Measurements from ENCODE around the gene LSM12.
"Not testable (repeated sequence)": the region's sequence is repeated elsewhere in the genome, so short reads cannot be mapped to it uniquely, and the experiment has no call there.

The LSM12 gene

DNA sequence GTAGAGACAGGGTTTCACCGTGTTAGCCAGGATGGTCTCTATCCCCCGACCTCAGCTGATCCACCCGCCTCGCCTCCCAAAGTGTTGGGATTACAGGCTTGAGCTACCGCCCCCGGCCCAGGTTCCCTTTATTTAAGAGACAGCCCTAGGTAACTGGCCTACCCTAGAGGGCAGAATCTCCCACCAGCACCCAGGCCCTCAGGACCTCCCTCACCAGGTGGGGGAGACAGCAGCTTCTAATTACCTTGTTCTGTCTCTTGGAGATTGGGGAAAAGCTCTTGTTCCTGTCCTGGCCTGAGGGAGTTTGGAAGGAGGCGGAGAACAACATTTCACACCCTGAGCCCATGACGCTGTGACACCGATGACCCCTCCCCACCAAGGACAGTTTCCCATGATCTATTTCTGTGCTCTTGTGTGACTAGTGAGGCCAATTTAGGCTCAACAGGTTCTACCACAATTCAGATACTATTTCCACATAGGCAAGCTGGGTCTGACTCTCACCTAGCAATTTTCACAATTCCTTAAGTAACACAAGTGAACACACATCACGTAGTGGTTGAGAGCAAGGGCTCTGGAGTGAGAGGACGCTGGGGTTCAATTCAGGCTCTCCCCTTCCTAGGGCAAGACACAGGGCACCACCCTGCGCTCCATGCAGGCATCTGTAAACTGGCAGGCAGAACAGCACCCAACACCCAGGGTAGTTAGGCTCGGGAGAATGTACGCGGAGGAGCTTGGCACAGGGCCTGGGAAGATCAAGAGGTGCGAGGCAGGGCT is 36.6 kb upstream of the LSM12 start:
- Histone ChIP-seq H3K27me3 (no peaks in the 10 kb centered on the region), H3K9me3 (no peaks in the 10 kb centered on the region), H3K36me3 (peaks cover 0 to 19% (median 0%) of the 10 kb centered on the region in 3 donors), H3K4me1 (peaks cover 1 to 97% (median 67%) of the 10 kb centered on the region in 4 donors), H3K4me3 (no peak overlapping the region), H3K27ac (peak overlapping the region in 1 of 2 donors; percentile 91)
- intact Hi-C loops (cut with DNase I; ENCODE audit: low total_unique reads) = no loop called here
- TF ChIP-seq, protein P1, sequence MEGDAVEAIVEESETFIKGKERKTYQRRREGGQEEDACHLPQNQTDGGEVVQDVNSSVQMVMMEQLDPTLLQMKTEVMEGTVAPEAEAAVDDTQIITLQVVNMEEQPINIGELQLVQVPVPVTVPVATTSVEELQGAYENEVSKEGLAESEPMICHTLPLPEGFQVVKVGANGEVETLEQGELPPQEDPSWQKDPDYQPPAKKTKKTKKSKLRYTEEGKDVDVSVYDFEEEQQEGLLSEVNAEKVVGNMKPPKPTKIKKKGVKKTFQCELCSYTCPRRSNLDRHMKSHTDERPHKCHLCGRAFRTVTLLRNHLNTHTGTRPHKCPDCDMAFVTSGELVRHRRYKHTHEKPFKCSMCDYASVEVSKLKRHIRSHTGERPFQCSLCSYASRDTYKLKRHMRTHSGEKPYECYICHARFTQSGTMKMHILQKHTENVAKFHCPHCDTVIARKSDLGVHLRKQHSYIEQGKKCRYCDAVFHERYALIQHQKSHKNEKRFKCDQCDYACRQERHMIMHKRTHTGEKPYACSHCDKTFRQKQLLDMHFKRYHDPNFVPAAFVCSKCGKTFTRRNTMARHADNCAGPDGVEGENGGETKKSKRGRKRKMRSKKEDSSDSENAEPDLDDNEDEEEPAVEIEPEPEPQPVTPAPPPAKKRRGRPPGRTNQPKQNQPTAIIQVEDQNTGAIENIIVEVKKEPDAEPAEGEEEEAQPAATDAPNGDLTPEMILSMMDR (IDR thresholded peaks at IDR 0.05) = no peak
- no peak for DNase-seq

DNA sequence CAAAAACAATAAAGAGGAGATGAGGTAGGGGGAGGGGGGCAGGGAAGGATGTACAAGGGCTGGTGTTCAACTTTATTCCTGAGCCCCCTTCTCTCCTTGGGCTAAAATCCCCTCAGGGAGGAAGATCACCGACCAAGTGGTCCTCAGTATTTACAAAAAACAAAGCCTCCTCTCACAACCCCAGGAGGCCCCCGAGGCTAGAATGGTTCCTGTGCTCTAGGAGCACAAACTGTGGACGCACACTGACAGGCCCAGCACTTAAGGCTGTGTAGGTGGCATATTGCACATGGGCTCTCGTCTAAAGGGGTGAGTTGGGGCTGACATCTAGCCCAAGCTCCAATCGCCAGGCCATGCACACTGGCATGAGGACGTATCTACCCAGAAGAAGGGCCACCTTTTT is 35.4 kb upstream of the LSM12 start:
- H3K27me3 ChIP-seq; H3K9me3 ChIP-seq; DNase-seq; intact Hi-C loops (cut with DNase I; ENCODE audit: low total_unique reads); H3K4me3 ChIP-seq; H3K27ac ChIP-seq: not testable (repeated sequence)
- Histone ChIP-seq H3K4me1 (peaks cover 0 to 97% (median 67%) of the 10 kb centered on the region in 4 donors), H3K36me3 (peaks cover 0 to 26% (median 0%) of the 10 kb centered on the region in 3 donors)

DNA sequence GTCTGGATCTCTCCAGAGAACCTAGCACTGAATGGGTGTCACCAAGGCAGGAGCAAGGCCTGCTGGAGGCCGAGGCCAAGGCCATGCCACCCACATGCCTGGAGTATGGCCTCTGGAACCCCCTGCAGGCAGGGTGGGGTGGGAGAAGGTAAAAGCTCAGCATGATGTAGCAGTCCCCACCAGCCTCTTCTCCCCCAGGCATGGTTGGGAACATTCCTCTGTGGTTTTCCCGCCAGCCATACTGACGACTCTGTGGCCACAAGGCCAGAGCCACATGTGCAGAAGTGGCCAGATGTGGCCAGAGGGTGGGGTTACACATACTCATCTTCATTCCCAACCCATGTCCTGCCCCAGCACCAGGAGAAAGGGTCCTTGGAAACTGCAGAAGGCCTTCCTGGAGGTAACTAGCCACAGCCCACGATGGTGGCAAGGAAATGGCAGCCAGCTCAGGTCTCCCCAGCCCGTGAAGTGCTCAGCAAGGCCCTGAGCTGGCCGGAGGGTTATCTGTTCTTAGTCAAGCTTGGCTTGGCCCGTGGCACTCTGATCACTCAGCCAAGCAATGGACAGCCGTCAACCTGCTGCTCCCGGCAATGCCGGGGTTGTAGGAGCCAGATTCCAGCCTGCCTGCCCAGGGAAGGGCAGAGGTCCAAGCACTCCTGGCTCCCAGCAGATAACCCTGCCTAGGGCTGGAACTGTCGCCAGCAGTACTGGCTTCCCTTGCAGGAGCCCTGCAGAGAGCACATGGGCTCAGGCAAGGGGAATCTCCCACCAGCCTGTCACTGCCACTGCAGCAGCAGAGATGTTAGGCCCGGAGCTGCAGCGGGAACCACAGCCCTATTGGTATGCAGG is 30.9 kb upstream of the LSM12 start:
- Histone ChIP-seq H3K27me3 (no peaks in the 10 kb centered on the region), H3K9me3 (no peaks in the 10 kb centered on the region), H3K4me1 (peaks cover 4 to 76% (median 50%) of the 10 kb centered on the region in 4 donors), H3K27ac (peak overlapping the region; percentile 41 to 51), H3K36me3 (peaks cover 17 to 22% (median 17%) of the 10 kb centered on the region in 3 donors), H3K4me3 (no peak overlapping the region)
- TF ChIP-seq, protein P1 (IDR thresholded peaks at IDR 0.05) = no peak
- intact Hi-C loops (cut with DNase I; ENCODE audit: low total_unique reads) = no loop called here
- DNase-seq = no peak

DNA sequence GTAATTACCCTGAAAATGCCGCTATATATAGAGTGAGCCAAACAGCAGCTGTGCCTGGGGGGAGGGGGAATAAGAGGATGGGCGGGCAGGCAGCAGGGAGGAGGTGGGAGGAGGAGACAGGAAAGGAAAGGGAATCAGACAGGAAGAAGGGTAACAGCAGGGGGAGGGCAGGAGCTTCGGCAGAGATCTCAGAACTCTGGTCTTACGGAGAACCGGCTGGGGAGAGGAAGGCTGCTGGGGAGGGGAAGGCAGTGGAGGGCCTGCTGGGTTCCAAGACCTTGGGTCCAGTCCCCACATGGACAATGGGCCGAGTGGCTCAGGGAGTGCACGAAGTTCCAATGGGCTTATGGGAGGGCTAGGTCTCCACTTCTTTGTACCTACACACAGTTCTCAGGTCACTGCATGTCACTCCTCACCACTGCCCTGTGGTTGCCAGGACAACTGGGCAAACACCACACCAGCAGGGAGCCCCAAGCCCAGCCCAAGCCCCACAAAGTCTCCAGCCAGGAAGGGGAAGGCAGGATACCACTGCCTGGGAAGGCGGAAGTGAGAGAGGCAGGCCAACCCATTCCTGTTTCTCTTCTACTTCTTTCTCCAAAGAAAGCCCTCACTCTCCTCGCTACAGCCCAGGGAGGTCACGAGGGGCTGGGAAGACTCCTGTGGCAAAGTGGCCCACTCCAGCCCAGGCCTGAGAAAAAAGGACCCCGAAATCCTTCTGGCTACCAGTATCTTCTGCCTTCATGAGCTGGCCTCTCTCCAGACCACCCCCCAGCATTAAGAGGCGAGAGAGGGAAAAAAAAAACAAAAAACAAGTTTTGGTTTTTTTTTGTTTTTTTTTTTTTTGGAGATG is 29.4 kb upstream of the LSM12 start:
- peak overlapping the region; percentile 2 to 27 for H3K4me3 ChIP-seq
- TF ChIP-seq, protein P1 (IDR thresholded peaks at IDR 0.05) = peak; percentile 19 to 20
- peaks cover 4 to 61% (median 43%) of the 10 kb centered on the region in 4 donors for H3K4me1 ChIP-seq
- intact Hi-C loops (cut with DNase I; ENCODE audit: low total_unique reads) = no loop called here
- peak in 1 of 2 donors; percentile 61 for DNase-seq
- peaks cover 31 to 37% (median 31%) of the 10 kb centered on the region in 3 donors for H3K36me3 ChIP-seq
- no peaks in the 10 kb centered on the region for H3K27me3 ChIP-seq
- peak overlapping the region; percentile 41 to 51 for H3K27ac ChIP-seq
- H3K9me3 ChIP-seq = no peaks in the 10 kb centered on the region

DNA sequence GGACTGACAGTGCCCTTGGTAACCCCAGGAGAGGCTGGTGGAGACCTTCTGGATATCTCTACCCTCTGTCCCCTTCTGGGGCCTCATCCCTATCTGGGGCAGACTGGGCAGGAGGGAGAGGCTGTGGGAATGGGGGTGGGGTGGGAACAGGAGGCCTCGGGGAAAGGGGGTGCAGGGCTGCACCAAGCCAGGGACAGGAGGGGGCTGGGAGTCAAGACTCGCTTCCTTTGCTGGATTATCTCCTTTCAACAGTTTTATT is 28.8 kb upstream of the LSM12 start:
- TF ChIP-seq, protein P1 (IDR thresholded peaks at IDR 0.05) = no peak
- Histone ChIP-seq H3K9me3 (no peaks in the 10 kb centered on the region), H3K36me3 (peaks cover 36 to 42% (median 37%) of the 10 kb centered on the region in 3 donors), H3K4me3 (peak overlapping the region; percentile 2 to 27), H3K27ac (peak overlapping the region; percentile 41 to 51), H3K4me1 (peaks cover 4 to 57% (median 41%) of the 10 kb centered on the region in 4 donors), H3K27me3 (no peaks in the 10 kb centered on the region)
- intact Hi-C loops (cut with DNase I; ENCODE audit: low total_unique reads) = no loop called here
- no peak for DNase-seq

Data from tibial artery (tissue), 4 donors.